HG03571 (cell line): ENCODE data around the gene AGPAT1.
"Not testable (repeated sequence)": the region's sequence is repeated elsewhere in the genome, so short reads cannot be mapped to it uniquely, and the experiment has no call there.

Experiments
- ATAC-seq: cut with Tn5 transposase; IDR thresholded peaks from one replicate; pipeline ENCODE4 v1.9.1; 2021; ENCODE audit not compliant: unreplicated experiment

The AGPAT1 gene

DNA sequence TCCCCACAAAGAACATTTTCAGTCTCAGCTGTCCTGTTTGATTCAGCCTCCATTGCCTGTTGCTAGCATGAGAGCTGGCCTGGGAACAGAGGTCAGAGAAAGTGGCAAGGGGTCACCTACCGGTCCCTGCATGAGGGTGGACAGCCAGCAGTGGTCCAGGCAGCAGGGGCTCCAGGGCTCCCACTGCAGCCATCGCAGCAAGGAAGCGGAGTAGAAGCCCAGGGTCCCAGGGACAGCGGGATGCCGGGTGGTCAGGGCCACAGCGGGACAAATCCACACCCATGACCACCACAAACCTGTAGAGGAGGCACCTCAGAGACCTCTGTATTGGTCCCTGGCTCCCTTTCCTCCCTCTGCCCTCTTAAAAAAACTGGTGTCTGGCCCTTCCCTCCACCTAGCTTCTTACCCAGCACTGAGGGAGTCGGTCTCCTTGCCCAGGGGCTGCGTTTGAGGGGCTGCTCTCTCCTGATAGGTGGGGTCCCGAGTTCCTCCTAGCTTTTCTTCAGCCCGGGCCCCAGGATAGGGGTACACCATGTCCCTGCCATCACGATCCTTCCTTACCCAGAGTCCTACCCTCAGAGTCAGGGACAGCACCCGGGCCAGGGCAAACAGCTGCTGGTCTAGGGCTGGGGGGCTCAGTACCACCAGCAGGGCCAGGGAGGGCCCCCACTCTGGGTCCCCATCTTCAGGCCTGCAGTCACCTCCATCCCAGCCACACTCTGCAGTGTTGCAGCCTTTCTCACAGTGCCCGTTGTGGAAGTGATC is 25.0 kb upstream of the AGPAT1 start:
- no peak for ATAC-seq

DNA sequence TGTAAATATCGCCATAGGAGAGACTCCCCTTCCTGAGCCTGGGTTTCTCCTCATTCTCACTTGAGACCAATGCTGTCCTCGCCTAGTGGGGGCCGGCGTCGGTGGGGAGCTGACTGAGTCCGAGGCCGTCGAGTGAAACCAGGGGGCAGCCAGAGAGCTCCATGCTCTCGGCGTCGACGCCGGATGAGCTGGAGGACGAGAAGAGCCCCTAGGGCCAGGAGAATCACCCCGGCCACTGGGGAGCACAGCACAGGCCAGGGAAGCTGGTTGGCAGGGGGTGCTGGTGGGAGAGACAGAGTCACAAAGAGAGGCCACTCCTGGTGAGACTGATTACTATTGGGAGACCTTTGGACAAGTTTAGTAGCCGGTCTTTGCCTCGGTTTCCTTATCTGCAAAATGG is 23.0 kb upstream of the AGPAT1 start:
- ATAC-seq: no peak

GRCh38 chr6:32198345-32198696 is 22.4 kb upstream of the AGPAT1 start:
- no peak for ATAC-seq

GRCh38 chr6:32196682-32197616 is 21.1 kb upstream of the AGPAT1 start:
- no peak for ATAC-seq

GRCh38 chr6:32195902-32196681 is 20.2 kb upstream of the AGPAT1 start:
- ATAC-seq: peak; percentile 70

GRCh38 chr6:32195652-32195901 is 19.7 kb upstream of the AGPAT1 start:
- ATAC-seq: peak; percentile 67

DNA sequence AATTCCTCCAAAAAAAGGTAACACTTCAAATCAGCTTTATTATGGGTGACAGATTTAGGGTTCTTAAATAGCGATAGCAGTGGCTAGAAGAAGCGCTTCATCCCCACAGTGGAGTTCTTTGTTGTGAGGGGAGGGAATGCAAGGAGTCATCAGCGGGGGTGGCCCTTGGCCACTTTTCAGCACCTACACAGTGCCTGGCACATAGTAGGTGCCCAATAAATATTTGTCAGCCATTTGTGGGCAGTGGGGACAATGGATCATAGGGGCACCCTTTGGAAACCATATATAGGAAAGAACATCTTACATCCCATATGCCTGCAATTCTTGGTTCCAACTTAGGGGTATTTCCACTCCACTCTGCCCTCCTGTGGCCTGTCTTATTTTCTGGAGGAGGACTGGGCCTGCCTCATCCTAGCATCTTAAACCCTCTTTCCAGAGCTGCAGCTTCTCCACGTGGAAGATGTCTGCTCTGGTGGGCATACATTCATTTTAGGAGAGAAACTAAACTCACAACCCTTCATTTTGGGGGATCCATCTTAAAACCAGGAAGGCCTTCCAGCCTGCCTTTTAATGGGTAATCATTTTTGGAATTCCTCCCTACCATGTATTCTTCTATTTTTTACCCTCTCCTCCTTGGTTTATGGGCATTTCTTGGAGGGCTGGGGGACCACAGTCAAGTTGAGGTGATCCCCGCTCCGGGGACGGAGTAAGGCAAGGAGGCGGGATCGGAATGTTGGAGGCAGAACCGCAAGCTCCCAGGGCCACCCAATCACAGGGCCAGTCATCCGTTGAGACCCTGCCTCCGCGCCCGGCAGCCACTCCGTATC is 19.2 kb upstream of the AGPAT1 start:
- ATAC-seq: no peak

- ATAC-seq: no peak
Measured at GRCh38 chr6:32194388-32194787, 18.5 kb upstream of the AGPAT1 start.

- not testable (repeated sequence) for ATAC-seq
Measured at GRCh38 chr6:32193096-32193495, 17.2 kb upstream of the AGPAT1 start.

GRCh38 chr6:32192608-32193039 is 16.7 kb upstream of the AGPAT1 start, which contains the start of gene GPSM3:
GPSM3 (minus strand) TSS chr6:32192643; CDS start chr6:32192513, 130 bp downstream.
- ATAC-seq: no peak

GRCh38 chr6:32191696-32192607 is 16.1 kb upstream of the AGPAT1 start:
- no peak for ATAC-seq

- ATAC-seq: no peak
Measured at GRCh38 chr6:32190911-32191677, 15.2 kb upstream of the AGPAT1 start.

DNA sequence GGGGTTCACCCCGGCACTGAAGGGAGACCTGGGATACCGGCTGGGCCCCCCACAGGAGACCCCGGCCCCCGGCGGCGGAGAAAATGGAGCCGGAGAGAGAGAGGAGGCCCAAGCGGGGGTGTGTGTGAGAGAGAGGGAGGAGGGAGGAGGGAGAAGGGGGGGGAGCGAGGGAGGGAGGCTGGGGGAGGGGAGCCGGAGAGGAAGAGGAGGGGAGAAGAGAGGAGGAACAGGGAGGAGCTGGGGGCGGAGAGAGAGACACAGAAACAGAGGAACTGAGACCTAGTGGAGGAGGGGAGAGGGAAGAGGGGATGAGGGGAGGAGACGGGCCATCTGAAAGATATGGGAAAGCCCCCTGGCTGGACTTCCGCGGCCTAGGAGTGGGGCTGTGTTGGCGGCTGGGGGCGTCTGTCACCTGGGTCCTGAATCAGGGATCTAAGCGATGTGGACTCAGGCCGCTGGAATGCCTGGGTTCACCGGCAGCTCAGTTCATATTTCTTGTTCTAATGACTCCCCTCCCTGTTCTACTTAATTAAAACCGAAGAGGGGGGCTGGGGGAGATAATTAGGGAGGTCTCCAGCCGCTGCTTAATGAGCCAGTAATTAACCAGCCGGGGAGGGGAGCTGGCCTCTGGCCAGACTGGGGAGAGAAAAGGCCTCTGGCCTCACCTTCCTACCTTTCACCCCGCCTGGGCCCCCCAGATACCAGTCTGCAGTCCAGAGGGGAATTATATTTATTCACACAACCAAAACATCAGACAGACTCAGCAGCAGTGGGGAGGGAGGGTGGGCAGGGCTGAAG is 14.4 kb upstream of the AGPAT1 start, which contains the start of gene PBX2:
PBX2 (minus strand) TSS at position 149 of the 798 bp plus-strand sequence. CDS start 287 bp downstream, outside the sequence.
- ATAC-seq: peak; percentile 38

GRCh38 chr6:32189742-32190053 is 13.8 kb upstream of the AGPAT1 start:
- no peak for ATAC-seq

- no peak for ATAC-seq
Measured at GRCh38 chr6:32189069-32189741, 13.3 kb upstream of the AGPAT1 start.

DNA sequence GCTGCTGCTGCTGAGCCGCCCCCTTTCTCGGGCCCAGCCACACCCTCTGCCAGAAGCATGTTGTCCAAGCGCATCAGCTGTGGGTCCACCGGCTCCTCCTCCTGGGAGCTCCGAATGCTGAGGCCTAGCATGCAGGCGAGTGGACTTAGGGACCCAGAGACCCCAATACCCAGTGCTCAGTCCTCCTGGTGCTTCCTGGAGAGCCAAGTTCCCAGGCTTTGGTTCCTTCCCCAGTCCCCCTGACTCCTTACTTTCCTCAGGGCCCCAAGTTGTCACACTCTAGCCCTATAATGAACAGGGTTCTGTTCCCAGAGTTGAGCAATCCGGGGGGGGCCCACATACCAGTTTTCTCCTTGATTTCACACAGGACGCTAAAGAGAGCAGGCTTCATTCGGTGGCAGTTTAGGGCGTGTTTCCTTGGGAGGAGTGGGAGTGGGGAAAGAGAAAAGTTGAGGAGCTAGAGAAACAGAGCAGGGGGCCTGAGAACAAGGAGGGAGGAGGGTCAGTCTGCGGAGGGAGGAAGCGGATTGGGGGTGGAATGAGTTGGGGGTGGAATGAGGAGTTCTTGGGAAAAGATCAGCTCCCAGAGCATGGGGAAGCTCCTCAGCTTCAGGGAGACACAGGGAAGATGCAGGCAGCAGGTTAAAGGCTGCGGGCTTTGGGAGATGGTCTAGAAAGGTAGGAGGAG is 12.6 kb upstream of the AGPAT1 start:
- no peak for ATAC-seq
